NCI-H1930 (cell line): ENCODE data around the gene TRMT1.

Source experiments
- DNase-seq, 2 experiments: peaks; one replicate each; lab custom pipeline; 2025; lab: John Stamatoyannopoulos, UW

The TRMT1 gene

DNA sequence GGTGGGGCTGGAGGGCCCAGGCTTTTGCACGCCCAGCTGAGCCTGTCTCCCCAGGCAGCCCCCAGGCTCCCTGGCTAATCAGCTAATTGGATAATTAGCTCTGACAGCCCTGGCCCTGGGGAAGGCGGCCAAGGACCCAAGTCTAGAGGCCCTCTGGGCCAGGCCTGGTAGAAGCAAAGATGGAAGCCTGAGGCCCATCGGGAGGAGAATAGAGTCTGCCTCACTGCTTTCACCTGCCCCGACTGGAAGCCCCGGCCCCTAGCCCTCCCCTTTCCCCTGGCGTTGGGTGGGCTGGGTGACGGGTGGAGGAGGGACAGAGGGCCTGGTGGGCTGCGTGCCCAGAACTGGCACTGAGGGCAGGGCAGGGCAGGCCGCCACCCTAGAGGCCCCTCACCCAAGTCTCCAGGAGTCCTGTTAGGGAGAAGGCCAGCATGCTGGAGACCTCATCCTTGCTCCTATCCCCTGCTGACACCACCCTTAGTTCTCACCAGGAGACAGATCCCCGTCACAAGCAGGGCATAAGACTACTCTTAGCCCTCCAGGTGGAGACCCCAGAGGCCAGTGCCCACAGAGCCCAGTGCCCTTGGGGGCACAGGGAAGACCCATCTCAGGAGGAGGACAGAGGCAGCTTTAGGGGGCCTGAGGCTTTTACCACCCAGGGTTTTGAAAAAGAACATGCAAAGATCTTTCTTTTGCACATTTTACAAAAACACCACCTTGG lies 25.9 kb downstream of the TRMT1 start:
- DNase-seq: no peak

DNA sequence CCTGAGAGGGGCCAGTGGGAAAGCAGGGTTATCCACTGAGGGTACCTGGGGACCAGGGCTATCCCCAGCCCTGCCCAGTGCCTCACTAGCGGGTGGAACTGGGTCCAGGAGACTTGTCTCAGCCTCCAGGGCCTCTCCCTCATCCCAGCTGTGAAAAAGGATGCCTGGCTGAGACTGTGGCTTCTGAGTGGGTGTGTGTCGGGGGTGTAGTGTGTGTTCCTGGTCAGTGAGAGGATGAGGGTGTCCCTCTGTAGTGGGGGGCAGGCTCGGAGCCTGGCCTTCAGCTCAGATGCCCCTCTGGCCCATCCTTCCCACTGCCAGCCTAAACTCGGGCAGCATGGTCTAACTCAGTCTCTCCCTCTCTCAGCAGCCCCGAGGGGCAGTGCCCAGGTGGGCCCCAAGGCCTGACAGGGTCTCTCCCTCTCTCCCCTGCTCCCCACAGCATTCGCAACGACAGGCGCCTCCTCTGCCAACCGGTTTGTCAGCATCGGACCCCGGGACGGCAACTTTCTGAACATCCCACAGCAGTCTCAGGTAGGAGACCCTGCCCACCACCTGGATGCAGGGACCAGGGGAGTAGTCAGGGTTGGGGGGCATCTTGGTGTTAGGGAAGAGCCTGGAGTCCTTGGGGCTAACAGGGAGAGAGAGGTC lies 26.6 kb downstream of the TRMT1 start:
- DNase-seq: no peak

DNA sequence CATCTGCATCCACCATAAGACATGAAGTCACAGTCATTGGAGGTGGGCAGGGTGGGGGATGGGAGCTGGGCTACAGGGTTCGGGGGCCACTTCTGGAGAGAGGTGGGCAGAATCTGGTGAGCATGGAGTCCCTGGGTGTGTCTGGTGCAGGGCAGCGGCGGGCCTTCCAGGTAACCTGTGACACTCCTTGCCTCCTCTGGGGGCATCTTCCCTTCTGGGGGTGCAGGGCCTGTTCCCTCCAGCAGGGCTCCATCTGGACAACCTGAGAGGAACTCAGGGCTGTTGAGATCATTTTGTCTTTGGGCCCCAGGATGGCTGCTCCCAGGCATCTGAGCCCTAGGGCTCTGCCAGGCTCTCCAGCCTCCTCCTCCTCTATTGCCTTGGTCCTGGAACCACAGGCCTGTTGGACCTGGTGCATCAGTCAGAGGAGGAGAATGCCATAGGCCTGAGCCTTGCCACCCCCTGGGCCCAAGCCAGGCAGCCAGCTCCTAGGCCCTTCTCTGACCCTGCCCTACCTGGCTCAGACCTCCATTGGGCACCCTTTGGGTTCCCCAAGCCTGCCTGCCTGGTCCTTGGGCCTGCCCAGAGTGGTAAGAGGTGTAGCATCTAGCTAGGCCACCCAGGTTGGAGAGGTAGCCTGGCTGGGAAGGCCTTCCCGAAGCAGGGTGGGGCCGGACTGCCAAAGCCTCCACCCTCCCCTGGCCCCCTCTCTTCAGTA lies 27.2 kb downstream of the TRMT1 start:
- DNase-seq: no peak

DNA sequence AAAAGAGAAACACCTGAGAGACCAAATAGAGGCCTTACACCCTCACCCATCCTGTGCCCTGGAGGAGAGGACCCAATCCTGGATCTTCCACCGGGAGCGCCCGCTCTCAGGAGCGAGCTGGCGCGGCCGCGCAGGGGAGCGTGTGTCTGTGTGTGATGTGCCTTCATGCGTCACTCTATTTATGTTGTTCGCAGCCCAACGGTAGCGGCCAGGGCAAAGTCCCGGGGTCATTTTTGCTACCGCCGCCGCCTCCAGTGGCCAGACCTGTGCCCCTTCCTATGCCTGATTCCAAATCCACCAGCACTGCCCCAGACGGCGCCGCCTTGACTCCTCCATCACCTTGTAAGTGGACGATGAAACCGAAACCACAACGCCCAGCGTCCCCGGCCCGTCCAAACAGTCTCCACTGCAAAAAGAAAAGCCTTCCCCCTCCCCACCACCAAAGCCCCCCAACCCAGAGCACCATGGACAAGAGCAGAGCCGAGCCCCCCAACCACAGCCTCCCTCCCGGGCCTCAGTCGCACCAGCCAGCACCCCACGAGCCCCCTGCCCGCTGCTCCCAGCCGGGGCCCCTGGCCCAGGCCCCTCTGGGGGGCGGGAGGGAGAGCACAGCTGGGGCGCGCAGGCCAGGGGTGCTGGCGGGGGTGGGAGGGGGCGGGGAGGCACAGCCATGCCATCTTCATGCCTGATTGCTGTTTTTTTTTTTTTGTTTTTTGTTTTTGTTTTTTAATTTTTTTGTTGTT lies 28.6 kb downstream of the TRMT1 start:
- DNase-seq: no peak

DNA sequence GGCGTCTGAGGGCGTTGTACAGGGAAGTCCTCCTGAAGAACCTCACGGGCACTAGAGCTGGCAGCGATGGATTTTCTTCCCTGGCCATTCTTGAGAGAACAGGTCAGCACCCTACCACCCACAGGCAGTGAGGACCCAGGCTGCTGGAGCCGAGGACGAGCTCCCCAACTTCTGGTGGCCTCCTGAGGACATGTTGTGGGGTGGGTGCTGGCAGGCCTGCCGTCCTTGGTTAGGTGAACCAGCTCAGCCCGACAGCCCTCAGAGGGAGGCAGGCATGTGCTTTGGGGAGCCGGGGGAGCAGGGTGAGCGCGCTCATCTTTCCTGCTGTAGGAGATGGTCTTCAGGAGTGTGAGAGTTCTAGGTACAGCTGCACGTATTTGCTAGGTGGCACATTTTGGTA lies 29.2 kb downstream of the TRMT1 start:
- no peak for DNase-seq

- no peak for DNase-seq
These were observed 30.2 kb downstream of the TRMT1 start for GRCh38 chr19:13086341-13086740.

DNA sequence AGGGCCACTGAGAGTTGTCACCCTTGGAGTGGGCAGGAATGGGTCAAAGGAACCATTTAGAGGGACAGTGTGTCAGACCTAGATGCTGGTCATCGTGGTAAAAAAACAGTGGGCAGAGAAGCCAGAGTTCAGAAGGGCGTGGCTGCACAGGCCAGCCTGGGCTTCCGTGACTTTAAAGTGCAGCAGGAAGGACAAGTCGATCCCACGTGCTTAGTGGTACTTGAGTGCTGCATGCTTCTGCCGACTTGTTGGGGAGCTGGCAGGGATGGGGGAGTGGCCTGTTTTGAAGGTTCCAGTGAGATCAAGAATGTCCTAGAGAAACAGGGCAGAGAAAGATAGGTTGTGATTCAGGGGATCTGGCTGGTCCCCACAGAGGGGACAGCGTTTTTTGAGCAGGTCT lies 30.9 kb downstream of the TRMT1 start:
- DNase-seq: no peak

DNA sequence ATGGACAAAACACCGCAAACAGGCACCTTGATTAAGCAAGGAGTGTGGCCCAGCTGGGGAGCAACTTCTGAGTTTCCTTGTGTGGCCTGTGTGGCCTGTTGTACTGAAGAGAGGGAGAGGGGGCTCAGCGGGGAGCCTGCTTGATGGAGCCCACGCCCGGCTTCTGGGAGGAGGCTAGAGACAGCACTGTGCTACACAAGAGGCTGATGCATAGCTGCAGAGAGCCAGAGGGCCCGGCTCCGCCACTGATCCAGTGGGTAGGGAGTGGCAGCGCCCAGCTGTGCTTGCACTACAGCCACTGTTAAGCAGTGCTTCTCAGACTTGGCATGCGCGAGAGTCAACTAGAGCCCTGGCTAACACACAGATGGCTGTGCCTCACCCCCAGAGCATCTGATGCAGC lies 32.9 kb downstream of the TRMT1 start:
- no peak for DNase-seq

DNA sequence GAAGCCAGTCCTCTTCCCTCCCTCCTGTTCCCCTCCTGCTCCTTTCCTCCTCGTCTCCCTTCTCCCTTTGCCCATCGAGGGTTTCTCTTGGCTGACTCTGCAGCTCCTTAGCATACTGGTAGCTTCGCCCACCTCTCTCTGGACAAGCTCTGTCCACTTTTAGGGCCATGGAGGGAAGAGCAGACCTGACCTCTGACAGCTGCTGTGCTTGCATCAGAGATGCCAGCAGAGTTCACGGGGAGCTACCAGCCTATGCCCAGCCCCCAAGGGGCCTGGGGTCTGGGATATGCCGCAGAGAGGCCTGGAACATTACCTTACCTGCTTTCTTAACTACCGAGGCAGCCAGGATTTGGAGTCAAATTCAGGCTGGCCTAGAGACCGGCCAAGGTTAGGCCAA lies 33.5 kb downstream of the TRMT1 start:
- DNase-seq: no peak

GRCh38 chr19:13082192-13083007 lies 34.1 kb downstream of the TRMT1 start:
- DNase-seq: no peak

DNA sequence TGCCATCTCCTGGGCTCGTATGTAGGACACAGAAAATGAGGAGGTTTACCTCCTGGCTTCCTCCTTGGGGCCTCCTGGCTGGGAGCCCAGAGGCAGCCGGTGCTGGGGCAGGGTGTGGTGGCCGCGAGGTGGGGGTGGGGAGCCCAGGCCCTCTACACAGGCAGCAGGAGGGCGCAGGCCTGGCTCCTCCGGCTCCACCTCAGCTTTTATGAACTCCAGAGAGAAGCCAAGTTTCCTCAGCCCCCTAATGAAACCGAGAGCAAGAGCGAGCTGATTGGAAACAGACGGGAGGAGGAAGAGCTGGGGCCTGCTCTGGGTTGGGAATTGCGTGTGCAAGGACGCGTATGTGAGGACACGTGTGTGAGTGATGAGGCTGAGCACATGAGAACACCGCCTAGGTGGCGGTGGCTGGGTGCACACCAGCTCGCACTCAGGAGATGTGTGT lies 37.0 kb downstream of the TRMT1 start:
- no peak for DNase-seq

- no peak for DNase-seq
These were observed 37.5 kb downstream of the TRMT1 start for GRCh38 chr19:13078897-13079541.

- DNase-seq: no peak
These were observed 38.2 kb downstream of the TRMT1 start for GRCh38 chr19:13078381-13078780.

GRCh38 chr19:13077240-13077639 lies 39.3 kb downstream of the TRMT1 start:
- DNase-seq: no peak

GRCh38 chr19:13076787-13077186 lies 39.8 kb downstream of the TRMT1 start:
- no peak for DNase-seq

DNA sequence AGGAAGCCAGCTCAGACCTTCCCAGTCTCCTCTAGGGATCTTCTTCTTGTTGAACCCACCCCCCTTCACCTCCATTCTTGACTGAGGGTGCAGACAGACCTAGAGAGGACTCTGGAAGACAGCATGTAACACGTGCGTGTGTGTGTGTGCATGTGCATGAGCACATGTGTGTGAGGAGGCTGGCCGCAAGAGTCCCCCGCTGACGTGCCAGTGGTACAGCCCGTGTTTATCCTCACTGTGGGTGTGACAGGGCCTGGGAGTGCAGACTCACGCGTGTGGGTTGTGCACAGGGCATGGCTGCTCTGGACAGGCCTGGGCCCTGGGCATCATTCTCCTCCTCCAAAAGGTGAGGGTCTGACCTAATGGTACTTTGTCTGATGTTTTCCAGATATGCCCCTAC lies 40.2 kb downstream of the TRMT1 start:
- no peak for DNase-seq

- no peak for DNase-seq
These were observed 42.2 kb downstream of the TRMT1 start for GRCh38 chr19:13074378-13074777.

- DNase-seq: no peak
These were observed 43.3 kb downstream of the TRMT1 start for GRCh38 chr19:13073263-13073662.

DNA sequence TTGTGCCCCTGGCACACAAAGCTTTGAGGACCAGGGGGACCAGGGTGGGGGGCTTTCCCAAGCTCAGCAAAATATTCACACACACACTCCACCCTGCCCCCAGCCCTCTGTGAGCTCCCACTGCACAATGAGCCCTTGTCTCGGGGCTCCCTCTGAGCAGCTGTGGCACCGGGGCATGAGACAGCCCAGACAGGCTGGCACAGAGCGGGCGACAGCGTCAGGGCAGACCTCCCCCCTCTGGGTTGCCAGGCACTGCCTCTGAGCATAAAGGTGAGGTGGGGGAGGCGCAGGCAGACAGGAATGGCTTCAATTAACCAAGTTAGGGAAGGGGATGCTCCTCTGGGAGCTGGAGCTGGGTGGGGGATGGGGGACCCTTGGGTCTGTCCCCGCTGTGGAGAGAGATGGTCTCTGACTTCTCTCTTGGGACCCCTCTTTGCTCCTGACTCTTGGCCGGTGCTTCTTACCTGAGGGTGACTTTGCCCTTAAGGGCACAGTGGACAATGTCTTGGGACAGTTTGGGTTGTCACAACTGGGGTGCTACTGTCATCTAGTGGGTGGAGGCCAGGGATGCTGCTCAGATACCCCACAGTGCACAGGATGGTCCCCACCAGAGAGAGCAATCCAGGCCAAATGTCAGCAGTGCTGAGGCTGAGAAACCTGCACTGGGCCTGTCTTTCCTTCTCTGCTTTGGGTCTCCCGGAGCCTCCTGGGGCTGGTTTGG lies 44.2 kb downstream of the TRMT1 start:
- no peak for DNase-seq

DNA sequence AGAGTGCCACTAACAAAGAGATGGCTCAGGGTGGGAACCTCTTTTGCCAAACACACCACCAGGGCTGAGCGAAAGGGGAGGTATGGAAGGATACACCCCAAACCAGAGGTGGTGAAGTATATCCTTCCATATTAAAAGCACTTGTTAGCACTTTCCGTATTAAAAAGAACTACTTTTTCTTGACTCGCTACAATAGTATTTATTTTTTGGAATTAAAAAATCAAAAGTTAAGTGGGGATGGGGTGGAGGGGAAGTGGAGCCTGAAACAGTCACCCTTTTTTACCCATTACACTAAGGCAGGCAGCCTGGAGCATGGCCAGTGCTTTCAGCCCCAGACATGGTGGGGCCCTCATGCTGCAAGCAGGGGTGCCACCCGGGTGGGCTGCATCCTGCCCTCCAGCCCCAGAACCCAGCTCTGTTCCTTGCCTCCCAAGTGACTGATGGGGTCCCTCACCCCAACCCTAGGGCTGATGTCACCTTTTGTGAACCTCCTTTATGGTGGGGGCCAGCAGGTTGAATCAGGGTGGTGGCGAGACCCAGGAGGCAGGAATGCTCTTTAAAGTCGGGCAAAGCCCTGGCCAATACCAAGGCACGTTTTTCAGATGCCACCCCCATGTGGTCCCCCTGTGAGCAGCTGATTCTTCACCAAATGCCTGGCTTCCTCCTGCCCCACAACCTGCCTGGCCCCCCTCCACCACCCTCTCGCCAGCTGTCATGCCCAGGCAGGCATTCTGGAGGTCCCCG lies 44.9 kb downstream of the TRMT1 start:
- DNase-seq: no peak
